ENCODE measurements around the gene RBBP8.

The RBBP8 gene

DNA sequence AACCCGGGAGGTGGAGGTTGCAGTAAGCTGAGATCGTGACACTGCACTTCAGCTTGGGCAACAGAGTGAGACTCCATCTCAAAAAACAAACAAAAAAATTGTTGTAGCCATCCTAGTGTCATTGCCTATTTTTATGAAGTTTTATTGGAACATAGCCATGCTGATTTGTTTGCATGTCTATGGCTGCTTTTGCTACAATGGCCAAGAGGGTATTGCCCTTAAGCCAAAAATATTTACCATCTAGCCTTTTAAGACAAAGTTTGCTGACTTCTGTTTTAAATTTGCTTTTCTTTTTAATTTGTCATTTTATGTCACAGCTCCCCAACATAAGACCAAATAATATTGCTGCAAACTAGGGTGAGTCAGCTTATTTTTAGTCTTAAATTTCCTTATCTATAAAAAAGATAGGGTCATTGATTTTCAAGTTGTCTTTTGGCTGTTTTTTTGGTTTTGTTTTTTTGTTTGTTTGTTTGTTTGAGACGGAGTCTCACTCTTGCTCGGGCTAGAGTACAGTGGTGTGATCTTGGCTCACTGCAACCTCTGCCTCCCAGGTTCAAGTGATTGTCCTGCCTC lies 132.2 kb downstream of the RBBP8 start:
- DNase-seq, result no peak

DNA sequence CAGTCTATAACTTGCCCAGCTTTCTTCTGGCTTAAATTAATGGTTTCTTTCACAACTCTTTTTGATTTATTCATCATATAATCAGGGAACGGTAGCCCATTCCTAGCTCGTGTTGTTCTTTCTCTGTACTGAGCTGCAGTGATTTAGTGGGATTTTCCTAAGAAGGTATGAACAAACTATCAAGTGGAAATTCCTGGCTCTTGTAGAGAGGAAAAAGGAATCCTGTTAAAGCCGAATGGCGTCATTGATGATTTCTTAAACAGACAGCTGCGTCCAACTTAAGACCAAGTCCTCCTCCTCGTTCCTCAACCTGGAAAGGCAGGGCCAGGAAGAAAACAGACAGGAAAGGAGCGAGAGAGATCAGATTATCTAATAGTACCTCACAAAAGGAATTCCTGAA lies 132.9 kb downstream of the RBBP8 start:
- DNase-seq, result no peak

DNA sequence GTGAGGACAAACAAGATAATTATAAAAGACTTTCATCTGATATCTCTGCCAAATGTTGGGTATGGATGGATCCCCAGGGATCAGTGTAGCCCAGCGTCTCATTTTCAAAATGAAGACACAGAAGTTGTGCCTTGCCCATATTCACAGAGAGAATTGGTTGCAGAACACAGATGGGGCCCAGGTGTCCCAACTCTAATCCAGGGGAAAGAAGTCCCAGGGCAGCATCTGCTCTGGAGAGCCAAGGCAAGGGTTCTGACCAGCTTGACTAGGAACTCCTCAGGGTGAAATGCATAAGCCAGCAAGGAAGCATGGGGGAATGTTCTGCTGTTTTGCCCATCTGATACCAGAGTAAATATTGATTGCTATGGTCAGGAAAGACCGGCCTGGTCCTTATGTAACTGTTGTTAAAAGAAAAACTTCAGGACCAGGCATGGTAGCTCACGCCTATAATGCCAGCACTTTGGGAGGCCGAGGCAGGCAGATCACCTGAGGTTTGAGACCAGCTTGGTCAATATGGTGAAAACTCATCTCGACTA lies 133.4 kb downstream of the RBBP8 start:
- DNase-seq, result no peak

GRCh38 chr18:23067236-23067635 lies 134.1 kb downstream of the RBBP8 start:
- peak; percentile 38 for DNase-seq

GRCh38 chr18:23068011-23068410 lies 134.9 kb downstream of the RBBP8 start:
- DNase-seq, result no peak

GRCh38 chr18:23068570-23069310 lies 135.6 kb downstream of the RBBP8 start:
- no peak for DNase-seq

DNA sequence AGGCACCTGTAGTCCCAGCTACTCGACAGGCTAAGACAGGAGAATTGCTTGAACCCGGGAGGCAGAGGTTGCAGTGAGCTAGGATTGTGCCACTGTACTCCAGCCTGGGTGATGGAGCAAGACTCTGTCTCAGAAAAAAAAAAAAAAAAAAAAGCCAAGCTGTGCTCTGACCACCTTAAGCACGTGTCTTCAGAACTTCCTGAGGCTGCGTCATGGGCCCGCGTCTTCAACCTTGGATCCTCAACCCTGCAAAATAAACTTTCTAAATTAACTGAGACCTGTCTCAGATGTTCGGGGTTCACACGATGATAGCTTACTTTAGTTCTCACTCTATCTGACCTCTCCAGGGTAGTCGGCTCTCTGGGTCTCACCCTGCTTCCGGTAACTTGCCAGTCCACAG lies 136.4 kb downstream of the RBBP8 start:
- DNase-seq, result no peak

DNA sequence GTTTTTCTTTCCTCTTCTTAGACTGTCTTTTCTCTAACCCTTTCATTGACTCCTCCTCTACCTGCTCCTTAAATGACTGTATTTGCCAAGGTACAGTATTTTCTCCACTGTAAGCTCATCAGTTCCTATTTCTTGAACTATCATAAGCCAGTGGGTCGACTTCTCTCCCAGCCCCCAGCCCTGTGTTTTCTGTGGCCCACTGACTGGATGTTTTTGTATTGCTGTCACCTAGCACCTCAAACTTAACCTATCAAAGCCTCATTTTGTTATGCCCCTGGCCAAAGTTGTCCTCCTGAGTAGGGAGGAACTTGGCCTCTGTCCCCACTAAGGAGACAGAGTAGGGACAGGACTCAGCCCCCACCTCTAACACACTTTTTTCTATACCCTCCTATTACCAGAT lies 136.8 kb downstream of the RBBP8 start:
- DNase-seq, result no peak

DNA sequence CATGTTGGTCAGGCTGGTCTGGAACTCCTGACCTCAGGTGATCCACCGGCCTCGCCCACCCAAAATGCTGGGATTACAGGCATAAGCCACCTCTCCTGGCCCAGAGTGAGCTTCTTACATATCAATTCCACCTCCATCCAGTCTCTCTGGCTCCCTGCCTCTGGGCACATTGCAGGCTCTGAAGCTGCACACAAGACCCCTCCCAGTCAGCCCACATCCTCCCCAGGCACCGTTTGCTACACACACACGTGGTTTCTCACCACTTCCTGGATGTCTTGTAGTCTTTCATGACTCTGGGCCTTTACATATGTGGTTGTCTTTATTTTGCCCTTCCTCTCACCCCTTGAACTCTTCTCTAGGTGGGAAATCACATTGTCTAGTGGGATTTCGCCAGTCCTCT lies 138.2 kb downstream of the RBBP8 start:
- DNase-seq, result peak; percentile 22

DNA sequence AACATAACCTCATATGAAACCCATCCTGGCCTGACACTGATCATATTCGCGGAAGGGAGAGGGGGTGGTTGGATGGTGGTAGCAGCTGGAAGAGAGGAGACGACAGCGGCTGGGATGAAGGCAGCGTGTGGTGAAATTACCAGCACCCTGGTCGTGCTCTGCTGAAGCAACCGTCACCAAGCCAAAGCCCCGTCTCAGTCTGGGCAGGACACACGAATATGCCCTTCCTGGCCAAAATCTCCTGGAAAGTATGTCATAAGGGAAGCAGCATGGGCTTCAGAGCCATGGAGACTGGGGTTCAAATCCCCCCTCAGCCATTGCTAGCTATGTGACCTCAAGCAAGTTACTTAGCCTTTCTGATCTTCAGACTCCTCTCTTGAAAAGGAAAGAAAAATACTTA lies 139.0 kb downstream of the RBBP8 start:
- no peak for DNase-seq

GRCh38 chr18:23073996-23074606 lies 141.0 kb downstream of the RBBP8 start:
- DNase-seq, result no peak

All from fibroblast of skin of back (primary cell).